Lower leg skin (tissue), 4 donors: Measurements from ENCODE around the gene RPP30. TPM values are rescaled to one million over a fixed set of nuclear protein-coding genes. Genes with fewer than 3 reads are reported as not detected.

Experiments
- DNase-seq, 2 donors: peaks; one replicate each; pipeline ENCODE4 v3.0.0-alpha.2; 2019; ENCODE audit warnings: low spot score in 2 of 2
- H3K4me3 ChIP-seq: fragments of 200-600 bp; sonication (generic); 2 replicates; pipeline ENCODE4 v1.5.1; 2017; ENCODE audit warnings: mild to moderate bottlenecking, low read depth; ENCODE audit not compliant: poor library complexity, severe bottlenecking
- CTCF ChIP-seq, 3 donors: fragments of 450-650 bp; IDR thresholded peaks; one replicate each; pipeline ENCODE4 v1.5.1; 2016; ENCODE audit warnings: antibody characterized with exemption in 3 of 3, mild to moderate bottlenecking in 3 of 3, moderate library complexity in 2 of 3
- POLR2A ChIP-seq, 2 donors: fragments of 450-650 bp; IDR thresholded peaks; one replicate each; pipeline ENCODE4 v1.6.1; 2016 to 2017; ENCODE audit warnings: antibody characterized with exemption in 2 of 2, mild to moderate bottlenecking in 1 of 2, moderate library complexity in 1 of 2
- WGBS, 2 donors: methylation state at CpG; one replicate each; pipeline ENCODE4 v1.1.5; 2018; 5-methylcytosine and 5-hydroxymethylcytosine counted together
- intact Hi-C: fragments of 100-400 bp; cut with DNase I; formaldehyde crosslinking; loops from one replicate; pipeline ENCODE4 v1.15.0; 2023; ENCODE audit warnings: low total_unique reads
- total RNA-seq, 4 donors: library from RNA; depleted of rRNA; stranded (reverse); fragments of >200 nt; gene quantifications; one replicate each; pipeline ENCODE4 v1.1.0, GENCODE V29; 2016

Gene RPP30
- total RNA-seq, 4 donors from 2014 or later, result 24.9 to 39.8 (median 28.3) TPM

- no peak overlapping the region for H3K4me3 ChIP-seq
- TF ChIP-seq CTCF (IDR thresholded peaks at IDR 0.05), result no peak
- no peak for TF ChIP-seq POLR2A (IDR thresholded peaks at IDR 0.05)
- DNase-seq, result no peak
- intact Hi-C loops, result no loop called here
- WGBS, 2 donors, result 75 to 84% methylated on average over 1 of the region's 1 CpG
Observed at GRCh38 chr10:90842725-90843124, 29.0 kb upstream of the RPP30 start.

GRCh38 chr10:90845726-90846125 lies 26.0 kb upstream of the RPP30 start:
- no peak overlapping the region for H3K4me3 ChIP-seq
- 82 to 85% methylated on average over 3 of the region's 3 CpGs for WGBS, 2 donors
- no peak for TF ChIP-seq CTCF (IDR thresholded peaks at IDR 0.05)
- no peak for TF ChIP-seq POLR2A (IDR thresholded peaks at IDR 0.05)
- no peak for DNase-seq
- intact Hi-C loops, result no loop called here

- WGBS, 2 donors, result 77 to 79% methylated on average over 1 of the region's 1 CpG
- no peak for TF ChIP-seq CTCF (IDR thresholded peaks at IDR 0.05)
- TF ChIP-seq POLR2A (IDR thresholded peaks at IDR 0.05), result no peak
- H3K4me3 ChIP-seq, result no peak overlapping the region
- intact Hi-C loops, result no loop called here
- DNase-seq, result no peak
Observed at GRCh38 chr10:90846746-90847145, 25.0 kb upstream of the RPP30 start.

- 11 to 17% methylated on average over 1 of the region's 1 CpG for WGBS, 2 donors
- intact Hi-C loops, result no loop called here
- no peak overlapping the region for H3K4me3 ChIP-seq
- DNase-seq, result peak in 1 of 2 donors; percentile 27
- TF ChIP-seq POLR2A (IDR thresholded peaks at IDR 0.05) (no peak), CTCF (IDR thresholded peaks at IDR 0.05) (no peak)
Observed at GRCh38 chr10:90847436-90847835, 24.3 kb upstream of the RPP30 start.

GRCh38 chr10:90849956-90850749 lies 21.6 kb upstream of the RPP30 start:
- TF ChIP-seq CTCF (IDR thresholded peaks at IDR 0.05), result no peak
- TF ChIP-seq POLR2A (IDR thresholded peaks at IDR 0.05), result no peak
- no peak overlapping the region for H3K4me3 ChIP-seq
- DNase-seq, result no peak
- intact Hi-C loops, result no loop called here
- WGBS, 2 donors, result 63 to 74% methylated on average over 1 of the region's 1 CpG

GRCh38 chr10:90855126-90855525 lies 16.6 kb upstream of the RPP30 start:
- no peak for DNase-seq
- no peak overlapping the region for H3K4me3 ChIP-seq
- WGBS, 2 donors, result 73% methylated on average over 3 of the region's 3 CpGs
- intact Hi-C loops, result no loop called here
- no peak for TF ChIP-seq POLR2A (IDR thresholded peaks at IDR 0.05)
- TF ChIP-seq CTCF (IDR thresholded peaks at IDR 0.05), result no peak
